ENCODE data around the gene TESK2. TPM values are rescaled to one million over a fixed set of nuclear protein-coding genes. Genes with fewer than 3 reads are reported as not detected.

TESK2 gene
- polyA plus RNA-seq, 3 donors, result 3.9 to 13.1 (median 4.1) TPM

GRCh38 chr1:45412899-45413298 lies 78.1 kb downstream of the TESK2 start:
- peak overlapping the region; percentile 43 to 89 (median 63) for H3K27ac Mint-ChIP-seq
- intact Hi-C loops (cut with micrococcal nuclease), result loop anchor here in 1 of 2 donors (5.0 kb wide), 1 partner anchor 79 kb away; the partner anchor contains the start of gene TESK2
- Histone ChIP-seq H3K9ac (ENCODE audit: insufficient read depth, low read length, poor library complexity, severe bottlenecking) (no peak overlapping the region), H3K79me2 (ENCODE audit: insufficient read depth, low read length) (no peaks in the 10 kb centered on the region), H3K4me2 (replicated peaks; ENCODE audit: extremely low read depth, low read length, poor library complexity, severe bottlenecking) (no peak overlapping the region), H3K27me3 (ENCODE audit: control insufficient read depth in 2 of 2, insufficient read depth in 2 of 2, low read length in 2 of 2) (no peaks in the 10 kb centered on the region), H3K4me3 (replicated peaks in 1 of 3; ENCODE audit: low read depth in 2 of 3, low read length in 3 of 3) (no peak overlapping the region), H3K4me1 (ENCODE audit: control insufficient read depth in 1 of 2, insufficient read depth in 2 of 2, low read length in 2 of 2) (peaks cover 23 to 40% of the 10 kb centered on the region in 2 donors), H3K9me3 (replicated peaks in 1 of 2; ENCODE audit: control insufficient read depth in 1 of 2, insufficient read depth in 1 of 2, low read length in 2 of 2) (no peaks in the 10 kb centered on the region), H4K20me1 (ENCODE audit: insufficient read depth, low read length) (no peaks in the 10 kb centered on the region), H3K36me3 (replicated peaks in 1 of 2; ENCODE audit: control insufficient read depth in 1 of 2, insufficient read depth in 2 of 2, low read length in 2 of 2) (no peaks in the 10 kb centered on the region), H2AFZ (ENCODE audit: insufficient read depth, low read depth, low read length, poor library complexity, severe bottlenecking) (no peak overlapping the region), H3K27ac (ENCODE audit: low read depth in 1 of 2, low read length in 2 of 2) (peak overlapping the region; percentile 30 to 54)
- TF ChIP-seq CTCF (IDR thresholded peaks at IDR 0.05), result no peak
- H3K4me3 Mint-ChIP-seq, result peak overlapping the region in 1 of 2 donors; percentile 37
- peaks cover 4 to 12% of the 10 kb centered on the region in 2 donors for H3K36me3 Mint-ChIP-seq
- peaks cover 0 to 2% (median 0%) of the 10 kb centered on the region in 3 donors for H3K27me3 Mint-ChIP-seq (ENCODE audit: low read depth in 3 of 3)
- no CpG with 5 or more reads among the region's 2 CpGs for WGBS (ENCODE audit: insufficient coverage)
- peak in 2 of 3 donors; percentile 12 to 29 for DNase-seq
- H3K9me3 Mint-ChIP-seq, result peaks cover 0 to 1% (median 0%) of the 10 kb centered on the region in 7 donors
- peaks cover 48% of the 10 kb centered on the region for H3K4me1 Mint-ChIP-seq

- no peak overlapping the region for H3K4me2 ChIP-seq (replicated peaks; ENCODE audit: extremely low read depth, low read length, poor library complexity, severe bottlenecking)
Observed at GRCh38 chr1:45411510-45411899, 79.5 kb downstream of the TESK2 start.

More at GRCh38 chr1:45411510-45411899, 79.5 kb downstream of the TESK2 start:
- H3K4me1 Mint-ChIP-seq, result peaks cover 51% of the 10 kb centered on the region
- H3K9me3 ChIP-seq (replicated peaks in 1 of 2; ENCODE audit: control insufficient read depth in 1 of 2, insufficient read depth in 1 of 2, low read length in 2 of 2), result no peaks in the 10 kb centered on the region
- TF ChIP-seq CTCF (IDR thresholded peaks at IDR 0.05), result no peak
- WGBS (ENCODE audit: insufficient coverage), result 76% methylated on average over 3 of the region's 3 CpGs
- no peak overlapping the region for H3K4me3 ChIP-seq (replicated peaks in 1 of 3; ENCODE audit: low read depth in 2 of 3, low read length in 3 of 3)
- peaks cover 33 to 46% of the 10 kb centered on the region in 2 donors for H3K4me1 ChIP-seq (ENCODE audit: control insufficient read depth in 1 of 2, insufficient read depth in 2 of 2, low read length in 2 of 2)
- H3K79me2 ChIP-seq (ENCODE audit: insufficient read depth, low read length), result no peaks in the 10 kb centered on the region
- H3K27me3 Mint-ChIP-seq (ENCODE audit: low read depth in 3 of 3), result peaks cover 0 to 2% (median 0%) of the 10 kb centered on the region in 3 donors
- no peak overlapping the region for H3K9ac ChIP-seq (ENCODE audit: insufficient read depth, low read length, poor library complexity, severe bottlenecking)
- DNase-seq, result no peak
- no peaks in the 10 kb centered on the region for H3K36me3 ChIP-seq (replicated peaks in 1 of 2; ENCODE audit: control insufficient read depth in 1 of 2, insufficient read depth in 2 of 2, low read length in 2 of 2)
- no peak overlapping the region for H2AFZ ChIP-seq (ENCODE audit: insufficient read depth, low read depth, low read length, poor library complexity, severe bottlenecking)
- no peak overlapping the region for H3K27ac ChIP-seq (ENCODE audit: low read depth in 1 of 2, low read length in 2 of 2)
- H3K9me3 Mint-ChIP-seq, result peaks cover 0 to 1% (median 0%) of the 10 kb centered on the region in 7 donors
- peak overlapping the region in 5 of 7 donors; percentile 17 to 69 (median 31) for H3K27ac Mint-ChIP-seq
- intact Hi-C loops (cut with micrococcal nuclease), result loop anchor here in 1 of 2 donors (5.0 kb wide), 1 partner anchor 81 kb away; the partner anchor contains the start of gene TESK2
- H3K36me3 Mint-ChIP-seq, result peaks cover 4 to 8% of the 10 kb centered on the region in 2 donors
- no peaks in the 10 kb centered on the region for H4K20me1 ChIP-seq (ENCODE audit: insufficient read depth, low read length)
- no peak overlapping the region for H3K4me3 Mint-ChIP-seq
- H3K27me3 ChIP-seq (ENCODE audit: control insufficient read depth in 2 of 2, insufficient read depth in 2 of 2, low read length in 2 of 2), result no peaks in the 10 kb centered on the region

Data from CD14-positive monocyte (primary cell).